GM19438 (cell line): ENCODE results near the gene PNMA8B.

Experiments used
- ATAC-seq: cut with Tn5 transposase; IDR thresholded peaks from one replicate; pipeline ENCODE4 v1.9.1; 2021; ENCODE audit warnings: low read depth; ENCODE audit not compliant: unreplicated experiment

The PNMA8B gene

GRCh38 chr19:46487802-46488445 is 7.7 kb downstream of the PNMA8B start:
- no peak for ATAC-seq

- no peak for ATAC-seq
These were observed 8.4 kb downstream of the PNMA8B start for GRCh38 chr19:46487178-46487801.

- no peak for ATAC-seq
These were observed 9.3 kb downstream of the PNMA8B start for GRCh38 chr19:46486358-46486757.

GRCh38 chr19:46484656-46485055 is 11.0 kb downstream of the PNMA8B start:
- no peak for ATAC-seq

GRCh38 chr19:46482631-46483030 is 13.0 kb downstream of the PNMA8B start:
- ATAC-seq, result no peak

GRCh38 chr19:46481947-46482346 is 13.7 kb downstream of the PNMA8B start:
- no peak for ATAC-seq

- ATAC-seq, result no peak
These were observed 14.3 kb downstream of the PNMA8B start for GRCh38 chr19:46481223-46481848.

GRCh38 chr19:46480415-46480814 is 15.3 kb downstream of the PNMA8B start:
- no peak for ATAC-seq

GRCh38 chr19:46478356-46478986 is 17.2 kb downstream of the PNMA8B start:
- ATAC-seq, result no peak

GRCh38 chr19:46475986-46476385 is 19.7 kb downstream of the PNMA8B start:
- no peak for ATAC-seq

- ATAC-seq, result no peak
These were observed 21.5 kb downstream of the PNMA8B start for GRCh38 chr19:46474211-46474610.

GRCh38 chr19:46472592-46472991 is 23.1 kb downstream of the PNMA8B start:
- no peak for ATAC-seq

GRCh38 chr19:46471811-46472543 is 23.7 kb downstream of the PNMA8B start:
- ATAC-seq, result no peak

GRCh38 chr19:46471116-46471733 is 24.4 kb downstream of the PNMA8B start, which contains the start of gene PNMA8A:
PNMA8A (minus strand) TSS chr19:46471563; CDS start chr19:46471035, 528 bp downstream.
- no peak for ATAC-seq

GRCh38 chr19:46470376-46470775 is 25.3 kb downstream of the PNMA8B start:
- no peak for ATAC-seq

- ATAC-seq, result no peak
These were observed 26.0 kb downstream of the PNMA8B start for GRCh38 chr19:46469541-46470185.

GRCh38 chr19:46466536-46467196 is 29.0 kb downstream of the PNMA8B start:
- ATAC-seq, result peak; percentile 61

GRCh38 chr19:46463516-46463915 is 32.2 kb downstream of the PNMA8B start:
- ATAC-seq, result no peak

GRCh38 chr19:46461537-46461936 is 34.1 kb downstream of the PNMA8B start:
- no peak for ATAC-seq
